GM18499 (cell line): ENCODE data around the gene NKG7.

ENCODE experiments used
- ATAC-seq: cut with Tn5 transposase; IDR thresholded peaks from one replicate; pipeline ENCODE4 v1.9.1; 2021; ENCODE audit warnings: moderate number of reproducible peaks; ENCODE audit not compliant: insufficient read depth, unreplicated experiment

The NKG7 gene

DNA sequence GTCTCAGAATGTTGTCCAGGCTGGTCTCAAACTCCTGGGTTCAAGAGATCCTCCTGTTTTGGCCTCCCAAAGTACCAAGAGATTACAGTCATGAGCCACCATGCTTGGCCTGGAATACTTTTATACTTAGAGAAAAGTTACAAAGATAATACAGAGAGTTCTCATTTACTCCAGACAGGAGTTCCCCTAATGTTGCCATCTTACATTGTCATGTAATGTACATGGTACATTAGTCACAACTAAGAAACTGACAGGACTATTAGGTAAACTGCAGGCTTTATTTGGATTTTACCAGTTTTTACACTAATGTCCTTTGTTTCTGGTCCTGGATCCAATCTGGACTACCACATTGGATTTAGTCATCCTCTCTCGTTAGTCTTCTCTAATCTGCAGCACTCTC lies 20.2 kb upstream of the NKG7 start:
- no peak for ATAC-seq

DNA sequence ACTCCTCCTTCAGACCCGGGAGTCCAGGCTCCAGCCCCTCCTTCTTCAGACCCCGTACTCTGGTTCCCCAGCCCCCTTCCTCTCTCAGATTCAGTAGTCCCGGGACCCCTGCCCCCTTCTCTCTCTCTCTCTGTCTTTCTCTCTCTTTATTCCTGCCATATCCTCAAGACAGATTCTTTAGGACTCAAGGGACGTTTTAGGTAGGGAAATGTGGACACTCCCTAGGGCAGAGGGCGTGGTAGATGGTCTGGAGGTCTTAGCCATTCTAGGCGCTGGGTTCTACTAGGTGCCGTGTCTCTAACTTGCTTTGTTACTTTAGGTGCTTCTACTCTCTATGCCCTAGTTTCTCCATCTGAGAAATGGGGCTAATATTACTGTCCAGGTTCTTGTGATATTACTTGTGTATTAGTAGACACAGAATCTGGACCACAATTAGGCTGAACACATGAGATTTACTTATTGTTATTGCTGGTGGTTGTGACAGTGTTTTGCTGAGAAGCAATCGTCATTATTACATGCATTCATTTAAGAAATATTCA lies 18.7 kb upstream of the NKG7 start:
- ATAC-seq, result no peak

DNA sequence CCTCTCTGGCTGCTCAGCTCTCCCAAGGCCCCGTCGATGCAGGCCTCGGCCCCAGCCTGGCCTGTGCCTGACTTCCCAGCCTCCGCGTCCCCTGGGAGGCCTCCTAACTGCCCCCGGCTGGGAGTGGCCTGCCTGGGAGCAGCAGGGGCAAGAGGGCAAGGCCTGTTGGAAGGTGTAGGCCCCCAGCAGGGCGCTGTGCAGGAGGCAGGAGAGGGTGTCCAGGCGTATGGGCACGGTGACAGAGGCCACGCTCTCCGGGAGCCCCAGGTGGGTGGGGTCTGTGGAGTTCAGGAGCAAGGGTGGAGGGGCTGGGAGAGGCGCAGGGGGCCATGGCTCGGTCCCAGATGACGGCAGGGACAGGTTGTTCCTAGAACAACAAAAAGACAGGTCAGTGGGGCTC lies 16.7 kb upstream of the NKG7 start:
- ATAC-seq, result no peak

DNA sequence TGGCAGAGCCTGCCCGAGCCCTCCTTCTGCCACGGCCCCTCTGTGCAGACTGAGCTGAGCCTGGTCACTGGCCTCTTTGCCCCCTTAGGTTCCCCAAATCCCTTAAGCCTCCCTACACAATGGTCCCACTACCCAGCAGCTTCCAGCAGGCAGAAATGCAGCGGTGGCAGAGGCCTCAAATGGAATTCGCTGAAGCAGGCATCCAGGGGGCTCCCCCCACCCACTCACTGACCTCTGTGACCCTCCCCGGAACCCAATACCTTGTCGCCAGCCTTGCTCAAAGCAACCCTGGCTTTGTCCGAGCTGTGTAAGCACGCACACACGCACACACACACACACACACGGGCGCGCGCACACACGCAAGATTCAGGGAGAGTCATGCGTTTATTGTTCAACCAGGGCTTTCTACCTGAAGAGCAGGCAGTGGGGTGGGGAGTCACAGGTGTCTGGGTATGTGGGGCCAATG lies 15.5 kb upstream of the NKG7 start, which contains the start of gene LIM2:
TSS of gene LIM2 (minus strand) at position 51 of the 466 bp plus-strand sequence. CDS start 531 bp downstream, outside the sequence.
- no peak for ATAC-seq

DNA sequence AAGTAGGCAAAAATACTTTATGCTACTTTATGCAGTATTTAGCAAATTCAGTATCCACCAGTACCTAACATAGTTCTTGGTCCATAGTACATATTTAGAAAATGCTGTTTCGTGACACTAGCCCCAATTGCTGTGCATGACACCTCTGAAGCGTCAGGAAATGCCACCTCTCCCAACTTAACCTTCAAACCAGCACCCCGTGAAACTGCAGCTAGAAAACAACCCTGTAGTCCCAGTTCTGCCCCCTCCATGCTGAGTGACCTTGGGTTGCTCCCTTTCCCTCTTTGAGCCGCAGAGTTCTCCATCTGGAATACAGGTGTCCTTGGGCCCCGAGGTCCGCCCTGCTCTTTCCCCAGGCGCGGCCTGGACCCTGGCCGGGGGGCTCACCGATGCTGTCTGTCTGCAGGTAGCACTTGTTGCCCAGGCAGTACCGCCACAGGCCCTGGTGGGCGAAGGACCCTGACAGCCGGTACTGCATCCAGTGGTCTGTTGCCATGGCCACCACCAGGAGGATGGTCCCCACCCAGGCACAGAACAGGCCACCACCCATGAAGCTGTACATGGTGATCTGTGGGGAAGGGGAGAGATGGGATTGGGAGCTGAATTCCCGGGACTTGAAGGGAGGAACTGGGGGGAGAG lies 14.5 kb upstream of the NKG7 start:
- ATAC-seq, result no peak

DNA sequence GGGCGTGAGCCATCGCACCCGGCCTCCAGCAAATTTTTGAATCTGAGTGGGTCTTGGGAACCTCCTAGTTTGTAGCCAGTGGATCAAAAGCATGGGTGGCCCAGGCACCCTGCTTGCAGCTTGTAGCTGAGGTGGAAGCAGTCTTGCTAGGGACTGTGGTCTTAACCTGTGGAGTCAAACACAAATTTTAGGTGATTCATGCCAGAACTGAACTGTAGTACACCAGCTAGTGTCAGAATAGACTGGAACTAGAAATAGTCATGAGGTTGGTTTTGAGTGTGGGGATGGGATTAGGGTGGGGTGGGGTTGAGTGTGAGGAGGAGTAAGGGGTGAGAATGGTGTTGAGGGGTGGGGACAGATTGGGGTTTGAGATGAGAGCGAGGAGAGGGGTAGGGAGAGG lies 9.6 kb upstream of the NKG7 start:
- ATAC-seq, result no peak

DNA sequence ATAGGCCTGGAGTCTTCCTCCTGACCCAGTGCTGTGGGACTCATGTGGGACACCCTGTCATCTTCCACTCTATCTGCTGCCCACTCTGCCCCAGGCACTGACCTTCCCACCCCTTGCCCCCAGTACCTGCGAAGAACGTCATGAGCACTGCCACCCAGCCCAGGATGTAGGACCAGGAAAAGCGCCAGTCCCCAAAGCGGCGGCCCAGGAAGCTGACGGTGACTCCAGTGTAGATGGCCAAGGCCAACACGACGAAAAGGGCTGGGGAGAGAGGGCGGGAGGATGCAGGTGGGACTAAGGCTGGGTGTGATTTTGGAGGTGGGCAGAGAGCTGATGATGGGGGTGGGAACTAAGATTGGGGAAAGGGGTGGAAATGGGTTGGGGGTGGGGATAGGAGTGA lies 7.9 kb upstream of the NKG7 start:
- ATAC-seq, result no peak

DNA sequence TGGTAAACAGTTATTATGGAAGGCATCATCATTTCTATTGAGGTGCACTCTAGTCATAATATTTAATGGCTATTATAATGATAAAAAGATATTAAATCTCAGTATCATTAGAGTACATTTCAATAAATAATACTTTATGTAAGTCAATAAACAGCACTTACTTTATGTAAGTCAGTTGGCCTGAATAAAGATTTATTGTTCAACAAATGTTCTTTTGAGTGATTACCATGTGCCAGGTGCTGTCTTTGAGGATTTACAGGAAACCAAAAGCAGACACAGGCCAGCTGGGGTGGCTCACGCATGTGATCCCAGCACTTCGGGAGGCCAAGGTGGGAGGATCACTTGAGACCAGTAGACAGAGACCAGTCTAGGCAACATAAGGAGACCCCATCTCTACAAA lies 5.0 kb upstream of the NKG7 start:
- ATAC-seq, result no peak

DNA sequence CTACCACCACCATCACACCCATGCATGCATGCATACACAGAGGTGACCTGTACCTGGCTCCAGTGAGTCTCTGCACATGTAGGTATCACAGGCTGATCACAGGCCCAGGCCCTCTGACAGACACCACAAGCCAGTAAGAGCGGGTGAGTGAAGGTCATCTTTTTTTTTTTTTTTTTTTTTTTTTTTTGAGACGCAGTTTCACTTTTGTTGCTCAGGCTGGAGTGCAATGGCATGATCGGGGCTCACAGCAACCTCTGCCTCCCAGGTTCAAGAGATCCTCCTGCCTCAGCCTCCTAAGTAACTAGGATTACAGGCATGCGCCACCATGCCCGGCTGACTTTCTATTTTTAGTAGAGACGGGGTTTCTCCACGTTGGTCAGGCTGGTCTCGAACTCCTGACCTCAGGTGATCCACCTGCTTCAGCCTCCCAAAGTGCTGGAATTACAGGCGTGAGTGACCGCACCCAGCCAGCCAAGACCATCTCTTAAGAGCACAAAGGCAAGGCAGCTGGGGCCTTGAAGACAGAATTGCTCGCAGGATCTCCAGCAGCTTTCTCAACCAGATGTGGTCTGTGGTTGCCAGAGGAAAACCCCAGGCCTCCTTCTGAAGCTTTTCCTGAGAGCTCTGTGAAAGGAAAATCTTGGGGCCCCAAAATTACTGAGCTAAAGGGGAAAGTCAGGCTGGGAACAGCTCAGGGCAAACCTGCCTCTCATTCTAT lies 3.2 kb upstream of the NKG7 start:
- ATAC-seq, result no peak

DNA sequence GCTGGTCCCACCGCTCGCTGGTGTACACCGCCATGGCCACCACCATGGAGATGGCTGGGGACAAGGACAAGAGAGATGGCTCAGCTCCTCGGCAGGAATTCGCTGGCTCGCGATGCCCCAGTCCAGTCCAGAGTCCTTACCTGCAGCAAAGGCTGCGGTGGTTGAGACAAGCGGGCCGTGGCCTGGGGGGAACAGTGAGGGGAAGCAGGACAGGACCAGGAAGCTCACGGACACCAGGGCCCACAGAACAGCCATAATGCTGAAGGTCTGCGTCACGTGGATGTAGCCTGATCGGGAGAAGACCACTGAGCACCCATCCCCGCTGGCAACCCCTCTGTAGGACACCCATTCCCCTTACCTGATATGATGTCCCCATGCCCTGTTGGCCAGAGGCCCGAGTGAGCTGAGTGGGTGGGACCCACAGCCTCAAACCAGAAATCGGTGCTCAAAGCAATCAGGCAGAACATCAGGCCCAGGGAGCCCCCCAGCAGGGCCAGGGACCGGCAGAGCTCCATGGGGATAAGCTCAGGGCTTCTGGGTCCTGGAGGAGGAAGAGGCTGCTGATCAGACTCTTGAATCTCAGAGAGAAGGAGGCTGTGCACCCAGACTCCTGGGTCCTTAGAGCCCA lies 319 bp downstream of the NKG7 start:
- no peak for ATAC-seq

DNA sequence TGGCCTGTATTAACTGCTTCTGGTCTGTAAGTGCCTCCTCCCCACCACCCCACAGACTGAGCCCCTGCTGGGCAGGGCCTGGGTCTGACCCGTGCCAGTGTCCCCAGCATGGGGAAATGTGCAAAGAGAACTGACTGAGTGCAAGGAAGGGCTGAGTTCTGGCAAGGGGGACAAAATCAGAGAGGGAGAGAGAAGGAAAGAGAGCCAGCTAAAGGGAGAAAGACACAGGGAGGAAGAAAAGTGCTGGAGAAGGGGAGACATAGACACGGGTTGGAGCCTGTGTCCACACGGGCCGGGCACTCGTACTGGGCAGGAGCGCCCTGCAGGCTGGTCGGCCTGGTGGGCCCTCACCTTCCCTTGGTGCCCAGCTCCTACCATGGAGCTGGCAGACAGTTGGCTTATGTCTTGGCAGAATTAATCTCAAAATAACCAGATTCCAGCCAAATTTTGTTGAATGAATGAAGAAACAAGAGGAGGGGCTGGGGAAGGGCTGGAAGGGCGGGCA lies 1.2 kb downstream of the NKG7 start:
- ATAC-seq, result no peak

DNA sequence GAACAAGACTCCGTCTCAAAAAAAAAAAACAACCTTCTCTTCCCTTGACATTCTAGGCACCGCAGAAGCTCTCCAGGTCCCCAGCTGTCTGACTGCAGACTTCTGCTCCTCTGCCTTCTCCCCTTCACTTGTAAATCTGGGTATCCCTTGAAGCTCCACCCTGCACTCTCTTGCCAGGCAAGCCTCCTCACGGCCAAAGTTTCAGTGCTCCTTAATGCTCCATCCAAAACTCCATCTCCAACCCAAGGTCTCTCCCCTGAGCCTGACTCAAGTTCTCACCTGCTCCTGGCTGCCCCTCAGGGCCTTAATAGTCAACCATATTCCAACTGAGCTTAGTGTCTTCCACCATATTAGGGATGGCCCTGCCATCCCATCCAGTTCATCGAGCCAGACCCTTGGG lies 2.2 kb downstream of the NKG7 start:
- no peak for ATAC-seq

DNA sequence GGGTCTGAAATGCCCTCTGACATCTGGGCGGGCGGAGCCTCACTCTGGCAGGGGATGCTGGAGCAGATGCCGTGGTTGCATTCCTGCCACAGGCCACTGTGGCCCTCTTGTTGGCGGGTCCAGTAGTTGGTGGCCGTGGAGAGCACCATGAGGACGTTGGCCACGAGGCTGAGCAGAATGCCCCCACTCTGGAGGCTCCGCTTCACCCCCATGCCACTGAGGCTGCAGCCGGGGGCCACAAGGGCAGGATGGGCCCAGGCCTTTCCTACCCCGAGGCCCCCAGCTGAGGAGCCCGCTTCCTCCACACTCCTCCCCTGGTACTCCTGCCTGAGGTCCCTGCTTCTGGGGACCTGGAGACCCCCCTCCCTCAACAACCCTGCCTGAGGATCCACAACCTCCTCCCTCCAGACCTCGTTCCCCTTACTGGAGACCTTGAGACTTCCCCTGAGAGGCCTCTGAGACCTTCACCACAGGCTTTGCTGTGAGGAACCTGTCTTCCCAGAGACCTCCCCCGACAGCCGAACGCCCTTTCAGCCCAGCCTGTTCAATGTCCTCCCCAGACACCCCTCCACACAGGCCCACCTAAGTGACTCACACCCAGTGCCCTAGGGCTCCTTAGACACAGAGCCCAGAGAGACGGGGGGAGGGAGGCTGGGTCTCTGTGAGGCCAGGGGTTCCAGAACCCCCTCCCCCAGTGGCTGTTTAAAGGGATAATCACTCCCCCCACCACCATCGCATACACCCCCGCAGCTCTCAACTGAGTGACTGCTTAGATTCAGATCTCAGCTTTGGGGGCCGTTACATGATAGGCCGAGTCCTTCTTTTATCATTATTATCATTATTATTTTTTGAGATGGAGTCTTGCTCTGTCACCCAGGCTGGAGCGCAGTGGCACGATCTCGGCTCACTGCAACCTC lies 3.8 kb downstream of the NKG7 start, which contains the start of gene CLDND2:
TSS of gene CLDND2 (minus strand) at position 638 of the 917 bp plus-strand sequence. CDS start at position 212, 426 bp downstream.
- ATAC-seq, result no peak

DNA sequence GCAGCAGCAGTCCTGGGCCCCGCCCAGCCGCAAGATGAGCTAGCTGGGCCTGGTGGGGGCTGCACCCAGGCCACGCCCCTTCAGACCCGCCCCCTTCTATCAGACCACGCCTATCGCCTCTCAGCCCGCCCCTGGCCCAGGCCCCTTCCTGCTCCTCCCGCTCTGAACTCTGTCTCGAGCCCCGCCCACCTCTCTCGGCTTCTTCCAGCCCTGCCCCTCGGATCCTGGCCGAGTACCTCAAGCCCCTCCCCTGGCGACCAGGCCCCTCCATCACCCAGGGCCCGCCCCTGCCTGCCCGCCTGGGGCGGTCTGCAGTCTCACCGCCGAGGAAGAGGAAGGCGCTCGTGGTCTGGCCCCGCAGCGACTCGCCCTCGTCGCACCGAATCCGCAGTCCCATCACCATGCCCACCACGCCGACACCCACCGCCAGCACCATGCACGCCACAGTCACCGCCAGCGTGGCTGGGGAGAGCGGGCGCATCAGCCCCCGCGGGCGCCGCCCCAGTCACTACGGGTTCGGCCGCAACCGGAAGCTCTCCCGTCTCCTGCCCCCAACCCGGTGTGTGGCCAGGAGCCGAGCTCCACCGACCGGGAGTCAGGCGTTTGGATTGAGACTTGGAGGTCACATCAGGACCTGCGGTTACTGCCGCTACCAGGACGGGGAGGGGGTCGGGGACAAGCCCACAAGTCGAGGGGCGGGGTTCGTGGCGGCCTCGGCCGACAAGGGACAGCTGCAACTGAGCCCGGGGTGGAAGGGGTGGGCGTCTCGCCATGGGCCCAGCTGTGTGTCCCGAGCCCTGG lies 4.7 kb downstream of the NKG7 start:
- no peak for ATAC-seq

DNA sequence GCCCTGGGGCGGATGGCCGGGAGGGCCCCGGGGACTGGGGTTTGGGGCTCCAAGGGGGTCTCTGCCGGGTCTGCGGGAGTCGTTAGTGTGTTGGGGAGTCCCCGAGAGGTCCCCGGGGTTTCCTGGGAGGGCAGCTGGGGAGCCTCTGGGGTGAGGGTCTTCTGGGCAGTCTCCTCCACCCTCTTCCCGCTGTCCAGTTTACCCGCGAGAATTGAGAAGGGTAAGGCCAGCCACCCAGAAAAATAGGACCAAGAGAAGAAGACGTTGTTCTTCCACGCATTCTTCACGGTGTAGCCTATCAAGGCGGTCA lies 5.2 kb downstream of the NKG7 start:
- ATAC-seq, result no peak

DNA sequence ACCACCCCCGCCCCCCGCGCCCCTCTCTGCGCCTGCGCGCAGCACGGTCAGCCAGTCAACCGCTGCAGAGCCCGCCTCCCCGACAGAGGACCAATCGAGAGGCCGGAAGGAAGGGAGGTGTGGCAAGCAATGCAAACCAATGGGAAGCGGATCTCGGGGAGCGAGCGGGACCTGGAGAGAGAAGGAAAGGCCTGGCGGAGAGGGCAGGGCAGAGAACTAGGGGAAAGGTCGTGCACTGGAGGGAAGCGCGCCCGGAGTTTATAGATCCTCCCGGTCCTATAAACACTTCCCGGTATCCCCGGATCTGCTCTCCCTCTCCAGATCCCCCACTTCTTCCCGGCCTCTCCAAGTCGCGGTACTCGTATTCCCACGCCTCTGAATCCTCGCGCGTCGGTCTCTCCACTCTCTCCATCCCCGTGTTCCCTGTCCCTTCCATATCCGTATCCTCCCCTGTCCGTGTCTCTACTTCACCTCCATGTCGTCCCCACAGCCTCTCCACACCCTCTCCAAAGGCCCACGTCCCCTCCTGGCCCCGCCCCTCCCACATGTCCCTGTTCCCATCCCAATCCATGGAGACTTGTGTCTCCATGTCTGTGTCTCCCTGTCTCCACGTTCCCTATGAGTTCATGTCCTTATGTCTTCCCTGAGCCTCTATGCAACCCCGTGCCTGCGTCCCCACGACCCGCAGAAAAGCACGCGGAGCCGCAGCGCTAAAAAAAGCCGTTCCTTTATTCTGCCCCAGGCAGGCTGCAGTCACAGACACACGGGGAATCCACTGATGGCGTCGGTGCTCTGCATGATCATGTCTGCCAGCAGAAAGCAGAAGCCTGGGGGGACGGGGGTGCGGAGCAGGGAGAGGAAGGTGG lies 5.8 kb downstream of the NKG7 start:
- no peak for ATAC-seq

DNA sequence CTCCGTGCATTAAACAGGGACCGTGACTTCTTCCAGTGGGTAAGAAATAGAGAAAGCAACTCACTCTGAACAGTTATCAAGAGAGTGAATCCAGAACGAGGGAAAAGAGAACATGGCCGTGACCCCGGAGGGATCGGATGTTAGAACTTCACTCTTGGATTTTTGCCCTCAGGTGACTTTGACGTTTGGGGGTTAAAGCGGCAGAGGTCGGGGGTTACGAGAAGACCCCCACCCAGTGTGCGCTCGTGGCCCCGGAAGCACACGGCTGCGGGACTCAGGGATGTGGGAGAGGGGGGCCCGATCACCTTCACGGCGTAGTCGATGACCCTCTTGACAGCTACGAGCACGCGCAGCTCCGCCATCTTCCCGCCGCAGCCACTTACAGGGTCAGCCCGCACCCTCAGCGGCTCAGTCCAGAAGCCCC lies 6.5 kb downstream of the NKG7 start, which contains the start of gene ETFB:
TSS of gene ETFB (minus strand) at position 424 of the 424 bp plus-strand sequence. CDS start at position 362, 62 bp downstream.
- no peak for ATAC-seq
